Muscle of leg (tissue), 11 donors: ENCODE results near the gene LMBRD2. TPM values are rescaled to one million over a fixed set of nuclear protein-coding genes. Genes with fewer than 3 reads are reported as not detected.

Source experiments
- DNase-seq: peaks from one replicate; pipeline ENCODE4 v3.0.0; 2013
- H3K27ac ChIP-seq: one replicate; pipeline ENCODE4 v1.5.1; 2013; ENCODE audit warnings: mild to moderate bottlenecking, low read length, control low read depth
- H3K27me3 ChIP-seq: one replicate; pipeline ENCODE4 v1.6.1; 2013; ENCODE audit warnings: low read length; ENCODE audit not compliant: control insufficient read depth, insufficient read depth
- H3K36me3 ChIP-seq: one replicate; pipeline ENCODE4 v1.6.1; 2013; ENCODE audit warnings: low read length; ENCODE audit not compliant: control insufficient read depth, insufficient read depth
- H3K4me1 ChIP-seq: one replicate; pipeline ENCODE4 v1.6.1; 2013; ENCODE audit warnings: low read length; ENCODE audit not compliant: control insufficient read depth, insufficient read depth
- H3K4me3 ChIP-seq: one replicate; pipeline ENCODE4 v1.5.1; 2013; ENCODE audit warnings: low read length, control low read depth
- H3K9me3 ChIP-seq: replicated peaks from 2 replicates; pipeline ENCODE4 v1.6.1; 2013; ENCODE audit warnings: low read depth, low read length; ENCODE audit not compliant: control insufficient read depth
- WGBS: methylation state at CpG from one replicate; pipeline ENCODE4 v1.1.5; 2013; ENCODE audit warnings: missing lambda C conversion rate; ENCODE audit not compliant: insufficient coverage; 5-methylcytosine and 5-hydroxymethylcytosine counted together
- polyA plus RNA-seq, 8 donors: library from polyadenylated mRNA; unstranded; fragments of 120-200 nt; gene quantifications; one replicate each; pipeline versions ENCODE4 v1.2.1 to v1.2.3, GENCODE V29; 2013; ENCODE audit warnings: inconsistent platforms in 1 of 8, low replicate concordance in 1 of 8; ENCODE audit not compliant: insufficient read length in 8 of 8, insufficient read depth in 1 of 8
- total RNA-seq: library from RNA; stranded (reverse); fragments of 120-200 nt; gene quantifications from one replicate; pipeline ENCODE4 v1.2.4, GENCODE V29; 2013

The LMBRD2 gene
- total and polyA plus RNA-seq, 9 donors: 8.1 to 14.6 (median 11.1) TPM

DNA sequence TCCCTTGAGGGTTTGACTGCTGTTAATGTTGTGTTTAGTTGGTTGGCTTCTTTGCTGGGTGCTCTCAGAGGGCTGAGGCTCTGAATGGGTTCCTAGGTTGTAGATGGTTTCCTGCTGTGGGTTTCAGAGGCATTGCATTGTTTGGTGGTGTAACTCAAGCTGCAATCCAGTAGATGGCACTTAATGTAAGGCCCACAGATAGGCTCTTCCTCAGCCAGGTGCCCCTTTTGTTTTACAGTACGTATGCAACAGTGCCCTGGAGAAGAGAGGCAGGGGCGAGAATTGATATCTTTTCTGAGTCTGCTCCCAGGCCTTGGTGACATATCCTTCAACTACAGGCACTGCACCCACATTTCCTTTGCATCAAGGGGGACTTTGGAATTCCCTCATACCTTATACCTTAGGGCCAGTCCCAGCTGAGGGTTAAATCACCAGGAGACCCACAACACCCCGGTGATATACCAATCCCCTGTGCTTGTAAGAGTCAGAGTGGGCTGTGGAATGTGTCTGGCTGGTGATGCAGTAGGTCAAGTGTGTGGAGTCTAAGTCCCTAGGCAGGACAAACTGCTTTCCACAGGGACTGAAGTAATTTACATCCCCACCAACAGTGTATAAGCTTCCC is 78.0 kb downstream of the LMBRD2 start:
- DNase-seq: no peak
- no peaks in the 10 kb centered on the region for H3K4me1 ChIP-seq
- no peak overlapping the region for H3K4me3 ChIP-seq
- no peaks in the 10 kb centered on the region for H3K36me3 ChIP-seq
- H3K27me3 ChIP-seq: no peaks in the 10 kb centered on the region
- no peak overlapping the region for H3K27ac ChIP-seq
- no CpG with 5 or more reads among the region's 3 CpGs for WGBS
- H3K9me3 ChIP-seq: no peaks in the 10 kb centered on the region

DNA sequence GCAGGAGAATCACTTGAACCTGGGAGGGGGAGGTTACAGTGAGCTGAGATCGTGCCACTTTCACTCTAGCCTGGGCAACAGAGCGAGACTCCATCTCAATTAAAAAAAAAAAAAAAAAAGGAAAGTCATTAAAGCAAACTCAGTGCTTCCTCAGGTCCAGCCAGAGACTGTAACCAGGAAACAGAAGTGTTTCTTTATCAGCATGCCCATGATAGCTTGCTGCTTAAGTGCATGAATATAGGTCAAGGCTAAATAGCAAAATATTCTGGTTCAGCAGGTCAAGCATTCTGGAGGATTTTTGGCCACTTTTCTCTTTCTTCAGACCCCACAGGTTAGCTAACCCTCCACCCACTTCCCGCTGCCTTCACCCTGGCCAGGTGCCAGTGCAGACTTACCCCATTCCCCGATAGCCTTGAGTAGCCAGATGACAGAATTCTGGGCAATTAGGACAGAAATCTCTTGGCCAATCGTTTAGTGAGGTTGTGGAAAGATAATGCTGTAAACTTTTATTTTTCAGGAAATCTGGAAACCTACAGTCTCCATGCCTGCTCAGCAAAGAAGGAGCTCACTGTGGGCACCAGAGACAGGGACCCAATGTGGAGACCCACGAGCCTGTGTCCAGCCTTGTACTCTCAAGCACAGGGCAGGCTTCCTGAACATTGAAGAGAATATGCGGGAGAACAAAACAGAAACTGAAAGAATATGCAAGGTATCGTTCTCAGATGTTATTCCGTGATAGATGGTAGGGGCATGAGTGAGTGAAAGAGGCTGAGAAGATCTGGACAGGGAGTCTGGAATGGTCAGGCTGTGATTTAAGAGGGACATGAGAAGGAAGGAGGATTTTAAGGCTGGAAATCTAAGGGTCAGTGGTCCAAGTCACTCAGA is 80.8 kb downstream of the LMBRD2 start:
- Histone ChIP-seq H3K4me1 (peaks cover 10% of the 10 kb centered on the region), H3K27ac (no peak overlapping the region), H3K4me3 (no peak overlapping the region), H3K36me3 (no peaks in the 10 kb centered on the region), H3K27me3 (peaks cover 11% of the 10 kb centered on the region), H3K9me3 (no peaks in the 10 kb centered on the region)
- no peak for DNase-seq
- WGBS: 65% methylated on average over 5 of the region's 9 CpGs

DNA sequence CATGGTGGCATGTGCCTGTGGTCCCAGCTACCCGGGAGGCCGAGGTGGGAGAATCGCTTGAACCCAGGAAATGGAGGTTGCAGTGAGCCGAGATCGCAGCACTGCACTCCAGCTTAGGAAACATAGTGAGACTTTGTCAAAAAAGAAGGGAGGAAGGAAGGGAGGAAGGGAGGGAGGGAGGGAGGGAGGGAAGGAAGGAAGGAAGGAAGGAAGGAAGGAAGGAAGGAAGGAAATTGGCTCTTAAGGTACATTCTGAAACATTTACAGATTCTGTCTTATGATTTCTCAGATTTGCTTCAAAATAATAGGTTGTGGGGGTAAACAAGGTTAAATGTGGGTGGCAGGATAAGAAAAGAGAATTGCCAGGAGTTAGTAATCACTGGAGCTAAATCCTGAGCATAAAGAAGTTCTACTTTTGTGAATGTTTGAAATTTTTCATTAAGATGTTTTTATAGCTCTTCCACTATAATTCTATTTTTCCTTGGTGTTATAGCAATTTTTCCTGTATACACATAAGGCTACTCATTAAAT is 82.9 kb downstream of the LMBRD2 start:
- no peaks in the 10 kb centered on the region for H3K36me3 ChIP-seq
- 93% methylated on average over 5 of the region's 5 CpGs for WGBS
- H3K9me3 ChIP-seq: no peaks in the 10 kb centered on the region
- H3K4me3 ChIP-seq: no peak overlapping the region
- DNase-seq: no peak
- H3K4me1 ChIP-seq: peaks cover 10% of the 10 kb centered on the region
- no peak overlapping the region for H3K27ac ChIP-seq
- H3K27me3 ChIP-seq: peaks cover 11% of the 10 kb centered on the region

DNA sequence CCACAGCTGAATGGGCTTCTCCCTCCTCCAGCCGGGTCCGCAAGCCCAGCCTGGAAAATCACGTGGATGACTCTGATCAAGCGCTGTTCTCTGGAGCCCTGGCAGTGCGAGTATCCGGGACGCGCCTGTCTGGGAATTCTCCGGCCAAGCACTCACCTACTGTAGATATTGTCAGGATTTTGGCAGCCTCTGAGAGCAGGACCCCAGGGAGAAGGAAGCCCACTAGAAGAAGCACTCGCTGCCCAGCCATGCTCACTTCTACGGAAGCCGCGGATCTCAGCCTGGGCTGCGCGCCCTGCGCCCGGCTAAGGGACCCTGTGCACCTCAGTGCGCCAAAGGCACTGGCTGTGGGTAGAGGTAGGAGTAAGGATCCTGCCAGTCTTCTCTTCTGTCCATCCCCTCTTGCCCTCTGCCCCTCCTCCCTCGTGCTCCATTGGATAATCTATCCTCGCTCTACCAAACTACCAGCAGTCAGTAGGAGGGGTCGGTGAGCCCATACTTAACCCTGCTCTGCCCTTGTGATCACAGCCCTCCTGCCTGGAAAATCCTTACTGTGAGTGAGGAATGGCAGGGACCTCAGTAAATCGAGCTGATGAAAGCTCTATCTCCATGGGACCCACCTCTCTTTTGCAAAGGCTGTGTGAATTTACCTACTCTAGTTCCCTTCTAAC is 85.0 kb downstream of the LMBRD2 start, which contains the start of gene UGT3A2:
UGT3A2 (minus strand) TSS at position 343 of the 671 bp plus-strand sequence; CDS start at position 250, 93 bp downstream.
- WGBS: 0% methylated on average over 12 of the region's 22 CpGs
- H3K4me3 ChIP-seq: peak within 1 kb of the TSS; percentile 23

DNA sequence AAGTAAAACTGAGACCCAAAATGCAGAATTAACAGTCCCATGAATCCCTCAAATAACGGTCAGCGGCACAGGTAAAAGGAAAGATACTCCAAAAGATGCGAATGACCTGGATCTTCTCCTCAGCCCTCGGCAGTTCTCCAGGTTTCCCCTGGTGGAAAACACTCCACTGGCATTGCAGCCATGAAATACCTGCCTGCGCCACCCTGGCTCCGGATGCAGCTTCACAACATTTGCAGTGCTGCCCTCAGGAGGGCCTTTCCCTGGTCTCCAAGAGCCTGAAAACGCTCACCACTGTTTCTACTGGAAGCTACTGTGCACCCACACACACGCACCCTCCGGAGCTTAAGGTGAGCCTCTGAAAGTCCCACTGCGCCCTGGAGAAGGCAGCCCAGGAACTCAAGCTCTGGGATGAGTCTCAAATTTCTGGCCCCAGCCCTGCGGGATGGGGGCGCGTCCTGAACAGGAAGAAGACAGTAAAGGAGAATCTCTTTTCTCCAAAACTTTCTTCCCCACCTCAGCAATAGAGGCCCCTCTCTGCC is 85.6 kb downstream of the LMBRD2 start:
- DNase-seq: no peak
- Histone ChIP-seq H3K4me1 (peaks cover 10% of the 10 kb centered on the region), H3K4me3 (peak overlapping the region; percentile 23), H3K36me3 (no peaks in the 10 kb centered on the region), H3K27me3 (peaks cover 11% of the 10 kb centered on the region), H3K27ac (no peak overlapping the region), H3K9me3 (no peaks in the 10 kb centered on the region)
- WGBS: 61% methylated on average over 7 of the region's 13 CpGs

More for the DNA sequence above, 85.0 kb downstream of the LMBRD2 start, which contains the start of gene UGT3A2:
- DNase-seq: peak; percentile 13
- H3K27me3 ChIP-seq: peaks cover 11% of the 10 kb centered on the region
- peaks cover 10% of the 10 kb centered on the region for H3K4me1 ChIP-seq
- no peaks in the 10 kb centered on the region for H3K9me3 ChIP-seq
- H3K36me3 ChIP-seq: no peaks in the 10 kb centered on the region
- H3K27ac ChIP-seq: no peak within 1 kb of the TSS

DNA sequence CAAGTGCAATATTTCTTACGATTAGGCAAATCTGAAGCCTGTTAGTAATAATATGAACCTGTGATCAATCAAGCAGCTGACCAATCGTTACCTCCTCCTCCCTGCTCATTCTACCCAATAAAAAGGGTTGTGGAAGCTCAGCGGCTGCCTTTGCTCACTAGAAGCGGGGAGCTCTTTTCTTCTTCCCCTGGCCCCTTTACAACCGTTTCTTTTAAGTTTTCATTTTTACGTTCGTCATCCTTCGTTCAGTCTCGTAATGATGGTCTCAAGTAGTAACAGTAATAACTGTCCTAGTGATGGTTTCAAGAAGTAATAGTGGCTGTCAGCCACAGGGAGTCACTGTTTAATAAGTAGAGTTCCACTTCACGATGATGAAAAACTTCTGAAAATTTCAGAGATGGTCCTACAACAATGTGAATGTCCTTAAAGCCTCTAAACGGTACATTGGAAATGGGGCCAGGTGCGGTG is 91.2 kb downstream of the LMBRD2 start:
- Histone ChIP-seq H3K4me1 (no peaks in the 10 kb centered on the region), H3K36me3 (no peaks in the 10 kb centered on the region), H3K4me3 (no peak overlapping the region), H3K27me3 (no peaks in the 10 kb centered on the region), H3K9me3 (no peaks in the 10 kb centered on the region), H3K27ac (no peak overlapping the region)
- 61% methylated on average over 7 of the region's 12 CpGs for WGBS
- no peak for DNase-seq

DNA sequence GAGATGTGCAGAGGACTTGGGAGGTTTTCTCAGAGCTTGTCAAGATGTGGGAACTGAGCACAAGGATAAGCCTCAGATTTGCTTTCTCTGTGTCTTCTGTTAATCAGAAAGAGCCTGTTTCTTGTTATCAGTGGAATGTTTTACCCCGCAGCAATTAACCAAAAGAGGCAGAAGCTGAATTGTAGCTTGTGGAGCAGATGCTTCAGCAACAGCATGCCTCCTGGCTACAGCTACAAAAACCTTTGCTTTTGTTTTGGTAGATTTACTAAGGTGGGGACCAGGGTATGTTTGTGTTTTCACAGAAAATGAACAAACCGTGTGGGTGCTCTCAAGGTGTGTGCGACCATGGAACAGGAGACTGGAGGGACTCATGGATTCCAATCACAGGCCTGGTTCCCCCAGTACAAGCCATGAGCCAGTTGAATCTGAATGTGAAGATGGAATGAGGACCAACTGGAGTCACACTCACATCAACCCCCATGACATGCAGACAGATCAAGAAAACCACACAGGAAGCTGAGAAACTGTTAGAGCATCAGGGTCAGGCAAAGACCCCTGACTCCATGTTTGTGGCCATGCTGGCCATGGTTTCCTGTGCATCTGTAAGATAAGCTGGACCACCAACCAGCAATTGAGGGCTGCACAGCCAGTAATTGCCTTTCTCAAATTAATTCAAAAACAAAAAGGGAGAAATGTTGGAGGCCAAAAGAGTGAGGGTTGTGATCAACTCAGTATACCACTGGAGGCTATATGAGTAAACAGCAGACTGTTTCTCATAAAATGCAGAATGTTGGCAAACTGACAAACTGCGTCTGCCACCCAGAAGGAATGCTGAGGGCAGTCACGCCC is 91.9 kb downstream of the LMBRD2 start:
- Histone ChIP-seq H3K9me3 (no peaks in the 10 kb centered on the region), H3K4me3 (no peak overlapping the region), H3K36me3 (no peaks in the 10 kb centered on the region), H3K4me1 (no peaks in the 10 kb centered on the region), H3K27me3 (no peaks in the 10 kb centered on the region), H3K27ac (no peak overlapping the region)
- WGBS: 67% methylated on average over 3 of the region's 5 CpGs
- DNase-seq: no peak

DNA sequence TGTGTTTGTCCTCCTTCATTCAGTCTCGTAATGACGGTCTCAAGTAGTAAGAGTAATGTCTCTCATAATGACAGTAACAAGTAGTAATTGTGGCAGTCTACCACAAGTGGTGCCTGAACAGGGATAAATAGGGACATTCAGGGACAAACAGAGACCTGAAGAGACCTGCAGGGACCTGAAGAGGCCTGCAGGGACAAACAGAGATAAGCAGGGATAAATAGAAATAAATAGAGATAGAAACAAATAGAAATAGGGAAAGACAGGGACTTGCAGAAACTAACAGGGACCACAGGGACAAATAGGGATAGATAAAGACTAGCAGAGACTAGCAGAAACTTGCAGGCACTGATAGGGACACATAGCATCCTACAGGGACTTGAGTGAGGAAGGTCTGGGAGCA is 92.9 kb downstream of the LMBRD2 start:
- no peak for DNase-seq
- no peaks in the 10 kb centered on the region for H3K27me3 ChIP-seq
- H3K4me3 ChIP-seq: no peak overlapping the region
- no peaks in the 10 kb centered on the region for H3K4me1 ChIP-seq
- H3K9me3 ChIP-seq: no peaks in the 10 kb centered on the region
- no CpG with 5 or more reads among the region's 2 CpGs for WGBS
- no peak overlapping the region for H3K27ac ChIP-seq
- H3K36me3 ChIP-seq: no peaks in the 10 kb centered on the region

DNA sequence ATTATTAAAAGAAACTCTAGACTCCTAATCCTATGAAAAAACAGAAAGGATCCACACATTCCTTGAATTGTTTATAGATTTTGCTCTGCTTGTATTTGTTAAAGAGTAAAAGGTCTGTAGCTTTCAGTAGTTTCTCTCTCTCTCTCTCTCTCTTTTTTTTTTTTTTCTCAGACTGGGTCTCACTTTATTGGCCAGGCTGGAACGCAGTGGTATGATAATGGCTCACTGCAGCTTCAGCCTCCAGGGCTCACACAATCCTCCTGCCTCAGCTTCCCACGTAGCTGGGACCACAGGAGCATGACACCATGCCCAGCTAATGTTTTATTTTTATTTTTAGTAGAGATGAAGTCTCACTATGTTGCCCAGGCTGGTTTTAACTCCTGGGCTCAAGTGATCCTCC is 94.3 kb downstream of the LMBRD2 start:
- Histone ChIP-seq H3K36me3 (no peaks in the 10 kb centered on the region), H3K27ac (no peak overlapping the region), H3K4me3 (no peak overlapping the region), H3K9me3 (no peaks in the 10 kb centered on the region), H3K27me3 (no peaks in the 10 kb centered on the region), H3K4me1 (no peaks in the 10 kb centered on the region)
- WGBS: no CpG with 5 or more reads among the region's 2 CpGs
- DNase-seq: no peak
